GM12873 (cell line): ENCODE measurements around the gene C15orf61.

Experiments
- CTCF ChIP-seq: IDR thresholded peaks from 2 replicates; pipeline ENCODE4 v1.5.1; 2012; ENCODE audit warnings: low read depth, mild to moderate bottlenecking, moderate library complexity, low read length, control low read depth; ENCODE audit not compliant: insufficient read depth; ENCODE audit errors: missing control alignments

Gene C15orf61

GRCh38 chr15:67533873-67534272 lies 12.9 kb downstream of the C15orf61 start:
- TF ChIP-seq CTCF, result no peak

GRCh38 chr15:67534360-67534759 lies 13.4 kb downstream of the C15orf61 start:
- no peak for TF ChIP-seq CTCF

GRCh38 chr15:67537771-67538170 lies 16.8 kb downstream of the C15orf61 start:
- no peak for TF ChIP-seq CTCF

GRCh38 chr15:67542420-67543347 lies 21.8 kb downstream of the C15orf61 start, which contains the start of gene MAP2K5:
Gene MAP2K5 (plus strand): TSS chr15:67542703. CDS start chr15:67543336, 633 bp downstream.
- no peak for TF ChIP-seq CTCF

GRCh38 chr15:67543348-67543718 lies 22.4 kb downstream of the C15orf61 start:
- no peak for TF ChIP-seq CTCF

GRCh38 chr15:67544475-67544874 lies 23.5 kb downstream of the C15orf61 start:
- TF ChIP-seq CTCF, result no peak

- no peak for TF ChIP-seq CTCF
Observed at GRCh38 chr15:67545864-67546263, 24.9 kb downstream of the C15orf61 start.
